GM23338 (cell line): Measurements from ENCODE around the gene KLRC1. TPM values are rescaled to one million over a fixed set of nuclear protein-coding genes. Genes with fewer than 3 reads are reported as not detected.

ENCODE experiments used
- ATAC-seq: fragments of 200-7000 bp; cut with Tn5 transposase; 3 replicates; pipeline ENCODE4 v1.9.1; 2020
- DNase-seq: peaks from one replicate; pipeline ENCODE4 v3.0.0-alpha.2; 2015; ENCODE audit warnings: low spot score
- H2AFZ ChIP-seq: fragments of 200-600 bp; sonication (generic); 2 replicates; pipeline ENCODE4 v1.8.0; 2016; ENCODE audit warnings: antibody characterized with exemption, mild to moderate bottlenecking, moderate library complexity
- H3F3A ChIP-seq: fragments of 200-600 bp; sonication (generic); replicated peaks from 2 replicates; pipeline ENCODE4 v1.8.0; 2017; ENCODE audit warnings: antibody characterized with exemption, mixed run types, low read depth
- H3K27ac ChIP-seq: fragments of 200-600 bp; sonication (generic); 2 replicates; pipeline ENCODE4 v1.6.1; 2016; ENCODE audit warnings: low read depth
- H3K27me3 ChIP-seq: fragments of 200-600 bp; sonication (generic); 2 replicates; pipeline ENCODE4 v1.8.0; 2016; ENCODE audit warnings: mild to moderate bottlenecking, mixed run types, moderate library complexity; ENCODE audit not compliant: insufficient read depth
- H3K36me3 ChIP-seq: fragments of 200-600 bp; sonication (generic); 2 replicates; pipeline ENCODE4 v1.8.0; 2016; ENCODE audit warnings: mild to moderate bottlenecking; ENCODE audit not compliant: insufficient read depth
- H3K4me1 ChIP-seq: fragments of 200-600 bp; sonication (generic); 2 replicates; pipeline ENCODE4 v1.8.0; 2016; ENCODE audit warnings: mild to moderate bottlenecking, moderate library complexity; ENCODE audit not compliant: insufficient read depth
- H3K4me2 ChIP-seq: fragments of 200-600 bp; sonication (generic); 2 replicates; pipeline ENCODE4 v1.7.1; 2017; ENCODE audit warnings: mixed run types
- H3K4me3 ChIP-seq: fragments of 200-600 bp; sonication (generic); 2 replicates; pipeline ENCODE4 v1.6.1; 2016; ENCODE audit warnings: mixed run types
- H3K79me2 ChIP-seq: fragments of 200-600 bp; sonication (generic); replicated peaks from 2 replicates; pipeline ENCODE4 v1.8.0; 2017; ENCODE audit warnings: mild to moderate bottlenecking; ENCODE audit not compliant: insufficient read depth
- H3K9me2 ChIP-seq: fragments of 200-600 bp; sonication (generic); 2 replicates; pipeline ENCODE4 v1.8.0; 2017; ENCODE audit not compliant: insufficient read depth
- H4K20me1 ChIP-seq: fragments of 200-600 bp; sonication (generic); replicated peaks from 2 replicates; pipeline ENCODE4 v1.8.0; 2017; ENCODE audit warnings: mild to moderate bottlenecking; ENCODE audit not compliant: insufficient read depth
- H3K27ac Mint-ChIP-seq: 2 replicates; pipeline ENCODE4 v1.8.0; 2020; ENCODE audit warnings: inconsistent platforms, mild to moderate bottlenecking, moderate library complexity, mixed read lengths
- H3K27me3 Mint-ChIP-seq: 3 replicates; pipeline ENCODE4 v1.8.0; 2022; ENCODE audit warnings: low read depth, mild to moderate bottlenecking, moderate library complexity, mixed read lengths, inconsistent platforms; ENCODE audit not compliant: insufficient read depth, poor library complexity
- H3K36me3 Mint-ChIP-seq: 3 replicates; pipeline ENCODE4 v1.8.0; 2021; ENCODE audit warnings: low read depth, mild to moderate bottlenecking, inconsistent platforms, moderate library complexity, mixed read lengths
- H3K4me1 Mint-ChIP-seq: 3 replicates; pipeline ENCODE4 v1.8.0; 2020; ENCODE audit warnings: mild to moderate bottlenecking, inconsistent platforms, mixed read lengths
- H3K4me3 Mint-ChIP-seq: 3 replicates; pipeline ENCODE4 v1.8.0; 2021; ENCODE audit warnings: moderate library complexity, mild to moderate bottlenecking, inconsistent platforms, mixed read lengths
- H3K9me3 Mint-ChIP-seq: 3 replicates; pipeline ENCODE4 v1.8.0; 2020; ENCODE audit warnings: moderate library complexity, mild to moderate bottlenecking, inconsistent platforms, mixed read lengths
- CREB1 ChIP-seq: fragments of 250-450 bp; sonication (Bioruptor Pico); IDR thresholded peaks from 2 replicates; pipeline ENCODE4 v1.5.0; 2020; ENCODE audit warnings: low read depth, mild to moderate bottlenecking, moderate library complexity
- ETS1 ChIP-seq: IDR thresholded peaks from 2 replicates; pipeline ENCODE4 v1.6.1; 2016; ENCODE audit warnings: antibody characterized with exemption
- EZH2phosphoT487 ChIP-seq: fragments of 200-600 bp; sonication (generic); IDR thresholded peaks from one replicate; pipeline ENCODE4 v1.8.1; 2018; ENCODE audit warnings: antibody characterized with exemption; ENCODE audit not compliant: unreplicated experiment
- JUNB ChIP-seq: IDR thresholded peaks from one replicate; pipeline ENCODE4 v1.6.1; 2016; ENCODE audit warnings: antibody characterized with exemption; ENCODE audit not compliant: unreplicated experiment
- REST ChIP-seq: IDR thresholded peaks from one replicate; pipeline ENCODE4 v1.6.1; 2018; ENCODE audit warnings: antibody characterized with exemption; ENCODE audit not compliant: unreplicated experiment
- STAT1 ChIP-seq: IDR thresholded peaks from one replicate; pipeline ENCODE4 v1.6.1; 2016; ENCODE audit warnings: antibody characterized with exemption; ENCODE audit not compliant: unreplicated experiment
- ZNF331 ChIP-seq: fragments of 250-450 bp; sonication (Bioruptor Pico); IDR thresholded peaks from 2 replicates; pipeline ENCODE4 v1.5.0; 2020; ENCODE audit warnings: low read depth, mild to moderate bottlenecking, moderate library complexity
- ZNF462 ChIP-seq: fragments of 250-450 bp; sonication (Bioruptor Pico); IDR thresholded peaks from 2 replicates; pipeline ENCODE4 v1.5.0; 2020; ENCODE audit warnings: mild to moderate bottlenecking, moderate library complexity
- polyA plus RNA-seq: library from polyadenylated mRNA; unstranded; fragments of >200 nt; fragmentation: Nextera tagmentation; extraction: Ambion mirVana; gene quantifications from 2 replicates; pipeline ENCODE4 v1.2.1, GENCODE V29; 2016
- total RNA-seq: library from RNA; depleted of rRNA; stranded (reverse); fragments of >200 nt; shearing (Covaris generic); gene quantifications from 2 replicates; pipeline ENCODE4 v1.2.3, GENCODE V29; 2014

Gene KLRC1
- total and polyA plus RNA-seq, 2 experiments from 2014 or later, result not detected

GRCh38 chr12:10466311-10466710, 13.1 kb upstream of the KLRC1 start:
- H3K27me3 Mint-ChIP-seq, result no peaks in the 10 kb centered on the region
- no peak for DNase-seq

More at GRCh38 chr12:10466311-10466710, 13.1 kb upstream of the KLRC1 start:
- no peak overlapping the region for H3K27ac Mint-ChIP-seq
- H3K4me1 Mint-ChIP-seq, result no peaks in the 10 kb centered on the region
- Histone ChIP-seq H3K4me2 (no peak overlapping the region), H3F3A (no peaks in the 10 kb centered on the region), H3K79me2 (no peaks in the 10 kb centered on the region), H3K4me3 (no peak overlapping the region), H3K9me2 (0 out of 2 replicates have a peak, but pooled peaks cover 9% of the 10 kb centered on the region), H3K27ac (no peak overlapping the region), H2AFZ (no peak overlapping the region), H3K36me3 (no peaks in the 10 kb centered on the region), H4K20me1 (no peaks in the 10 kb centered on the region), H3K4me1 (no peaks in the 10 kb centered on the region), H3K27me3 (no peaks in the 10 kb centered on the region)
- no peak overlapping the region for H3K4me3 Mint-ChIP-seq
- no peak for ATAC-seq
- H3K36me3 Mint-ChIP-seq, result no peaks in the 10 kb centered on the region
- H3K9me3 Mint-ChIP-seq, result peaks cover 5% of the 10 kb centered on the region; the same call in 2 of the 3 replicates
- TF ChIP-seq ZNF462 (CRISPR knock-in tag) (no peak), ETS1 (no peak), EZH2phosphoT487 (no peak), REST (no peak), ZNF331 (no peak), STAT1 (no peak), CREB1 (no peak), JUNB (no peak)
